Hematopoietic multipotent progenitor cell treated with erythropoietin and hydrocortisone succinate and interleukin-3 and kit ligand, for 17 days (in vitro differentiated cells): ENCODE measurements around the gene MAGEA11.
"Not testable (repeated sequence)": the region's sequence is repeated elsewhere in the genome, so short reads cannot be mapped to it uniquely, and the experiment has no call there.

Experiments used
- DNase-seq: peaks from one replicate; pipeline ENCODE4 v3.0.0-alpha.2; 2015; ENCODE audit warnings: low spot score

The MAGEA11 gene

GRCh38 chrX:149718757-149719156, 6.9 kb downstream of the MAGEA11 start:
- no peak for DNase-seq

GRCh38 chrX:149720021-149720689, 8.3 kb downstream of the MAGEA11 start:
- no peak for DNase-seq

GRCh38 chrX:149721241-149721640, 9.4 kb downstream of the MAGEA11 start:
- not testable (repeated sequence) for DNase-seq

GRCh38 chrX:149721778-149722177, 9.9 kb downstream of the MAGEA11 start:
- no peak for DNase-seq

- DNase-seq, result not testable (repeated sequence)
Observed at GRCh38 chrX:149723583-149724118, 11.8 kb downstream of the MAGEA11 start.

GRCh38 chrX:149727308-149727707, 15.4 kb downstream of the MAGEA11 start:
- DNase-seq, result not testable (repeated sequence)

- DNase-seq, result not testable (repeated sequence)
Observed at GRCh38 chrX:149742269-149742668, 30.4 kb downstream of the MAGEA11 start.

- not testable (repeated sequence) for DNase-seq
Observed at GRCh38 chrX:149746390-149747007, 34.6 kb downstream of the MAGEA11 start.

GRCh38 chrX:149757206-149758067, 45.6 kb downstream of the MAGEA11 start:
- DNase-seq, result no peak

GRCh38 chrX:149758068-149758714, 46.3 kb downstream of the MAGEA11 start:
- no peak for DNase-seq

GRCh38 chrX:149758715-149759078, 46.8 kb downstream of the MAGEA11 start:
- not testable (repeated sequence) for DNase-seq

- DNase-seq, result no peak
Observed at GRCh38 chrX:149759824-149760223, 48.0 kb downstream of the MAGEA11 start.

- DNase-seq, result no peak
Observed at GRCh38 chrX:149760965-149761364, 49.1 kb downstream of the MAGEA11 start.

GRCh38 chrX:149761858-149762674, 50.2 kb downstream of the MAGEA11 start:
- not testable (repeated sequence) for DNase-seq

GRCh38 chrX:149762696-149763614, 51.1 kb downstream of the MAGEA11 start:
- DNase-seq, result no peak
